HUES6 (cell line): ENCODE results near the gene CTTN.

Experiments
- H3K27ac ChIP-seq: 2 replicates; pipeline ENCODE4 v1.7.0; 2013; ENCODE audit warnings: low read depth, mild to moderate bottlenecking, low read length, inconsistent platforms
- H3K27me3 ChIP-seq: 2 replicates; pipeline ENCODE4 v1.6.1; 2013; ENCODE audit warnings: low read length; ENCODE audit not compliant: control insufficient read depth, insufficient read depth
- H3K36me3 ChIP-seq: 2 replicates; pipeline ENCODE4 v1.6.1; 2013; ENCODE audit warnings: low read length; ENCODE audit not compliant: control insufficient read depth, insufficient read depth
- H3K4me1 ChIP-seq: 2 replicates; pipeline ENCODE4 v1.6.1; 2013; ENCODE audit warnings: low read length; ENCODE audit not compliant: control insufficient read depth, insufficient read depth
- H3K4me3 ChIP-seq: 2 replicates; pipeline ENCODE4 v1.5.1; 2013; ENCODE audit warnings: low read depth, low read length
- H3K9ac ChIP-seq: one replicate; pipeline ENCODE4 v1.6.1; 2013; ENCODE audit warnings: mild to moderate bottlenecking, low read length
- H3K9me3 ChIP-seq: 2 replicates; pipeline ENCODE4 v1.6.1; 2013; ENCODE audit warnings: low read depth, low read length; ENCODE audit not compliant: control insufficient read depth, insufficient read depth

CTTN gene

DNA sequence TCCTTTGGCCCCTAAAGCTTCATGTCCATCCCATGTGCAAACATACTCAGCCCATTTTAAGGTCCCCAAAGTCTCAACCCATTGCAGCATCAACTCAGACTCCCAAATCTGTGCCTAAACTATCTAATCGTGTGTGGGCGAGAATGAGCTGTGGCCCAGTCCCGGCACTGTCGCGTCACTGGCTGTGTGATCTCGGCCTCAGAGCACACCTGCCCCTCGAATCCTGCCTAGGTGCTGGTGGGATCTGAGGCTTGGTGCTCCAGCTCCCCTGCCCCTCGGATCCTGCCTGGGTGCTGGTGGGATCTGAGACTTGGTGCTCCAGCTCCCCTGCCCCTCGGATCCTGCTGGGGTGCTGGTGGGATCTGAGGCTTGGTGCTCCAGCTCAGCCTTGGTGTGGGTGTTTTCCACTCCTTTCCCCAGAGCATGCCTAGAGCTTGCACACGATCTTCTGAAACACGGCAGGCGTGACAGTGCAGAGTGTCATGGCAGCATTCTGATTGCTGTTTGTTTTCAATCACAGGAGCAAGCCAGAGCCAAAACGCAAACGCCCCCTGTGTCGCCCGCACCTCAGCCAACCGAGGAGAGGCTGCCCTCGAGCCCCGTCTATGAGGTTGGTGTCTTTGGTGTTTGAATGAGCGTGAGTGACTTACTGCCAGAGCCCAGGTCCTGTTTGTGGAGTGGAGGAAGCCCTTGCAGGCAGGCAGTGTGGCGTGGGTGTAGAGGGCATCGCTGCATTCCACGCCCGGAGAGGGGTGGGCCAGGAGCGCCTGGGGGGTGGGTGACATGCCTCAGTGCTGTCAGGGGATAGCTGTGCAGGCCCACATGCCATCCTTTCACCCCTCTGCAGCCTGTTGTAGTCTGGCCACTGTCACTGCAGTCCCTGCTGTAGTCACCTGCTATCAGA, 32.6 kb downstream of the CTTN start:
- Histone ChIP-seq H3K27ac (no peak overlapping the region), H3K36me3 (peaks cover 94% of the 10 kb centered on the region), H3K27me3 (no peaks in the 10 kb centered on the region), H3K9ac (no peak overlapping the region), H3K4me1 (peaks cover 13% of the 10 kb centered on the region; the same call in 1 of the 2 replicates), H3K4me3 (no peak overlapping the region), H3K9me3 (no peaks in the 10 kb centered on the region)

- H3K9me3 ChIP-seq = no peaks in the 10 kb centered on the region
- peaks cover 95% of the 10 kb centered on the region for H3K36me3 ChIP-seq
- H3K4me1 ChIP-seq = peaks cover 13% of the 10 kb centered on the region; the same call in 1 of the 2 replicates
- no peak overlapping the region for H3K9ac ChIP-seq
- no peak overlapping the region for H3K27ac ChIP-seq
- no peaks in the 10 kb centered on the region for H3K27me3 ChIP-seq
- no peak overlapping the region for H3K4me3 ChIP-seq
These were observed 33.3 kb downstream of the CTTN start for GRCh38 chr11:70431611-70432010.

DNA sequence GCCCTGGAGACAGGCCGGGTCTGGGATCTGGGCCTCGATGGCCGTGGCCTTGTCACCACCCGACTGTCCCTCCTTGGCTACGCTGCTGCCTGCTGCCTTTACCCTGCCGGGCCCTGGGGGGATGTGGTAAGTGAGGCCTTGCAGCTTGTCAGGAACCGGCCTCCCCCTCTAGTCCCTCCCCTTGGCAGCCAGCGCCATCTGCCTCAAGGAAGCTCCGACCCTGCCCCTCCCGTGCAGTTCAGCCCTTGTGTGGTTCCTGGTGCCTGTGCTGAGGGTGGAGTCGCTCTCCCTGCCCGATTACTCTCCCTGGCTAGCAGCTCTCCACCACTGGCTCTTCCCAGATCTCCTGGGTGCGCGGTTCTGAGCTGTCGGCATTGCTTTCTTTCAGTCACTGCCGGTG, 33.7 kb downstream of the CTTN start:
- H3K36me3 ChIP-seq = peaks cover 97% of the 10 kb centered on the region
- H3K4me3 ChIP-seq = no peak overlapping the region
- H3K27me3 ChIP-seq = no peaks in the 10 kb centered on the region
- H3K9ac ChIP-seq = no peak overlapping the region
- no peaks in the 10 kb centered on the region for H3K9me3 ChIP-seq
- peaks cover 13% of the 10 kb centered on the region; the same call in 1 of the 2 replicates for H3K4me1 ChIP-seq
- H3K27ac ChIP-seq = no peak overlapping the region

- Histone ChIP-seq H3K4me3 (no peak overlapping the region), H3K27ac (no peak overlapping the region), H3K4me1 (peaks cover 13% of the 10 kb centered on the region; the same call in 1 of the 2 replicates), H3K36me3 (peaks cover 96% of the 10 kb centered on the region), H3K27me3 (no peaks in the 10 kb centered on the region), H3K9me3 (no peaks in the 10 kb centered on the region), H3K9ac (no peak overlapping the region)
These were observed 34.3 kb downstream of the CTTN start for GRCh38 chr11:70432580-70432979.

GRCh38 chr11:70433038-70433437, 34.7 kb downstream of the CTTN start:
- no peaks in the 10 kb centered on the region for H3K9me3 ChIP-seq
- no peak overlapping the region for H3K4me3 ChIP-seq
- H3K27me3 ChIP-seq = no peaks in the 10 kb centered on the region
- peaks cover 13% of the 10 kb centered on the region; the same call in 1 of the 2 replicates for H3K4me1 ChIP-seq
- H3K36me3 ChIP-seq = peaks cover 96% of the 10 kb centered on the region
- no peak overlapping the region for H3K27ac ChIP-seq
- no peak overlapping the region for H3K9ac ChIP-seq

DNA sequence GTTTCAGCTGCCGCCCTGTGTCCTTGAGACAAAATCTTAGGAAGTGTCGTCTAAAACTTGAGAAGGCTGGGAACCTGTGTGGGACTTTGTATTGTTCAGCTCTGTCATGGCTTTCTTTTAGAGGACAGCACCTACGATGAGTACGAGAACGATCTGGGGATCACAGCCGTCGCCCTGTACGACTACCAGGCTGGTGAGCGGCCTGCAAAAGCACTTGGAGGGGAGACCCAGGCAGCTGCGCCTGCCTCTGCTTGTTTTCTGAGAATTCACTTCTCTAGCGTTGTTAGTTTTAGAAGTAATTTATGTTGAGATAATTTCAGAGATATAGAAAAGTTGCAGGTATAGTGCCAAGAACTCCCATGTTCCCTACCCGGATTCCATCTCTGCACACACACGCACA, 35.2 kb downstream of the CTTN start:
- no peak overlapping the region for H3K4me3 ChIP-seq
- H3K27ac ChIP-seq = no peak overlapping the region
- H3K9ac ChIP-seq = no peak overlapping the region
- peaks cover 13% of the 10 kb centered on the region; the same call in 1 of the 2 replicates for H3K4me1 ChIP-seq
- peaks cover 95% of the 10 kb centered on the region for H3K36me3 ChIP-seq
- H3K27me3 ChIP-seq = no peaks in the 10 kb centered on the region
- H3K9me3 ChIP-seq = no peaks in the 10 kb centered on the region

DNA sequence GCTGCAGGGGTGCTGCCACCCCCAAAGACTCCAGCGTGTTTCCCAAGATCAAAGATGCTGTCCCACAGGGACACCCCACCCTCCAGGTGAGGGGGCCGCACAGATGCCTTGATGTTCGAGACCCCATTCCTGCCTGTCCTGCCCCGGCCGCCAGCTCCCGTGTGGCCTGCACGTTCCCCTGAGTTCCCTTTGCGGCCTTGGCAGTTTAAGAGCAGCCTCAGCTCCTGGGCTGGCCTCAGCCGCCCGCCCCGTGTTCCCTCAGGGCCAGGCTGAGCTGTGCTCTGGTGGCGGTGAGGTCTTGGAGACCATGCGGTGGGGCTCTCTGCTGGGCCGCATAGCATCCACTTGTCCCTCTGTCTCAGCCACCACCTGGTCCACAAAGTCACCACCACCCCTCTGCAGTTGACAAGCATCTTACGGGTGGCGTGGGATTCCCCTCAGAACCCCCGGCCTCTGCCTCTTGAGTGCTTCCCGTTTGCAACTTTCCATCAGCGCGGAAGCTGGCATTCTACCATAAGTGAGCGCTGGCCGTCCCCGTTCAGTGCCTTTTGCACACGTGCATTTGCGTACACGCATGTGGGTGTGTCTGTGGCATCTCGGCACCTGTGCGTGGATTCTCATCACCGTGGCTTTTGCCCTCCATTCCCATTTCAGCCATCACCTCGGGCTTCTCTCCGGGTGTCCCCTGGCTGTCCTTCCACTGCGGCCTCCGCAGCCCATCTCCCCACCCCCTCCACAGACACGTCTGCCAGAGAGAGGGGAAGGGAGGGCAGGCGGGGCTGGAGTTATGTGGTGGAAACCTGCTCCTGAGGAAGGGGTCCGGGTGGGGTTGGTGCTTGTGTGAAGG, 35.9 kb downstream of the CTTN start:
- Histone ChIP-seq H3K4me1 (peaks cover 13% of the 10 kb centered on the region; the same call in 1 of the 2 replicates), H3K36me3 (peaks cover 92% of the 10 kb centered on the region), H3K4me3 (no peak overlapping the region), H3K27me3 (no peaks in the 10 kb centered on the region), H3K27ac (no peak overlapping the region), H3K9me3 (no peaks in the 10 kb centered on the region), H3K9ac (no peak overlapping the region)

DNA sequence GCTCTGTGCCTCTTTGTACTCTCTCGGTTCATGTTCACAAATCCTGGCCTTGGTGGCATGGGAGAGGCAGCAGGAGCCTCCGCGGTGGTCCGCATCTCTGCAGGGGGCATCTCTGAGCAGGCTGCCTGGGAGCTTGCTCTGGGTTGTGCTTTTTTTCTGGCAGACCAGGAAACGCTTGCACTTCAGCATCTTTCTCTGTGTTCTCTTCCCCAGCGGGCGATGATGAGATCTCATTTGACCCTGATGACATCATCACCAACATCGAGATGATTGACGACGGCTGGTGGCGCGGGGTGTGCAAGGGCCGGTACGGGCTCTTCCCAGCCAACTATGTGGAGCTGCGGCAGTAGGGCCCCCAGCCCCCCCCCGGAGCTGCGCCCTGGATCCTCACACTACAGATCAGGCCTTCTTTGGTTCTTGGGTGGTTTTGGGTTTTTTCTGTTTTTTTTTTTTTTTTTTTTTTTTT, 36.5 kb downstream of the CTTN start:
- Histone ChIP-seq H3K36me3 (peaks cover 86% of the 10 kb centered on the region), H3K4me1 (peaks cover 13% of the 10 kb centered on the region; the same call in 1 of the 2 replicates), H3K9ac (no peak overlapping the region), H3K9me3 (no peaks in the 10 kb centered on the region), H3K4me3 (no peak overlapping the region), H3K27ac (no peak overlapping the region), H3K27me3 (no peaks in the 10 kb centered on the region)

- H3K27ac ChIP-seq = no peak overlapping the region
- H3K9ac ChIP-seq = no peak overlapping the region
- H3K4me1 ChIP-seq = peaks cover 13% of the 10 kb centered on the region; the same call in 1 of the 2 replicates
- H3K36me3 ChIP-seq = peaks cover 81% of the 10 kb centered on the region
- H3K27me3 ChIP-seq = no peaks in the 10 kb centered on the region
- no peaks in the 10 kb centered on the region for H3K9me3 ChIP-seq
- no peak overlapping the region for H3K4me3 ChIP-seq
These were observed 37.0 kb downstream of the CTTN start for GRCh38 chr11:70435361-70435760.

- Histone ChIP-seq H3K36me3 (peaks cover 75% of the 10 kb centered on the region), H3K27me3 (no peaks in the 10 kb centered on the region), H3K9ac (no peak overlapping the region), H3K4me1 (peaks cover 13% of the 10 kb centered on the region; the same call in 1 of the 2 replicates), H3K9me3 (no peaks in the 10 kb centered on the region), H3K27ac (no peak overlapping the region), H3K4me3 (no peak overlapping the region)
These were observed 37.6 kb downstream of the CTTN start for GRCh38 chr11:70435765-70436500.
